GM18507 (cell line): ENCODE results near the gene AREL1.

ENCODE experiments used
- DNase-seq: peaks from one replicate; pipeline ENCODE4 v3.0.0; 2011; ENCODE audit warnings: low read depth; ENCODE audit not compliant: insufficient read length; ENCODE audit errors: extremely low spot score
- FAIRE-seq: peaks from 2 replicates; lab custom pipeline; 2011; peaks lifted over from hg19 to GRCh38; lab: Jason Lieb, UNC

Gene AREL1

GRCh38 chr14:74702293-74702692 lies 10.6 kb downstream of the AREL1 start:
- FAIRE-seq: no peak

GRCh38 chr14:74698465-74698864 lies 14.4 kb downstream of the AREL1 start:
- DNase-seq (no peak), FAIRE-seq (no peak)

More at GRCh38 chr14:74702293-74702692, 10.6 kb downstream of the AREL1 start:
- no peak for DNase-seq

GRCh38 chr14:74697976-74698375 lies 14.9 kb downstream of the AREL1 start:
- FAIRE-seq (no peak), DNase-seq (no peak)

DNA sequence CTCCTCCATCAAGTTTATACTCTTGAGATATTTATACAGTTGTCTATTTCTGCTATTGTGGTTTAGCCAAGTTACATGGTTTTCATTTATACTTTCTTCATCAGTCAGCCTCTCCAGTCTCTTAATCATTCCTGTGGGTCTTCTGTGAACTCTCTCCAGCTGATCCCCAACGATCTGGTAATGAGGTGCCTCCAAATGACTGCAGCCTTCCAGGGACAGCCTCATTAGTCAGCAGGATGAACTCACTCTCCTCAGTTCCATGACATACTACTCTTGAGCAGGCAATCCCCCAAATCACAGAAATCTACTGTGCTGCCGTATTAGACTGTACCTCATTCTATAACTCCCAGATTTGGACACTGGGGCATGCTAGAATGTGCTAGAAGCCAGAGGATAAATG lies 15.3 kb downstream of the AREL1 start:
- FAIRE-seq (no peak), DNase-seq (no peak)

DNA sequence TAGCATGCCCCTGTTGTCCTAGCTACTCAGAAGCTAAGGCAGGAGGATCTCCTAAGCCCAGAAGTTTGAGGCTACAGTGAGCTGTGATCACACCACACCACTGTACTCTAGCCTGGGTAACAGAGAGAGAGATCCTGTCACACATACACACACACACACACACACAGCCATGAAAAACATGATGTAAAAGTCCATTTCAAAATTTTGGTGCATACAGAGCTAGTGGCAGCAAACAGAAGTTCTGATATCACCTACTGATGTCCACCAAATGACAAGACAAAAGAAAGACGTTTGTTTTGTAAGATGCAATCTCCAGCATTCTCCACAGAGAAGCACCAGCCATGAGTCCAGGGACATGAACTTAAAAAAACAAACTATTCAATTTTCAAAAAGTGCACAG lies 15.9 kb downstream of the AREL1 start:
- no peak for FAIRE-seq
- no peak for DNase-seq

- FAIRE-seq (no peak), DNase-seq (no peak)
Measured at GRCh38 chr14:74695406-74695805, 17.5 kb downstream of the AREL1 start.

- DNase-seq: no peak
- FAIRE-seq: no peak
Measured at GRCh38 chr14:74693191-74693590, 19.7 kb downstream of the AREL1 start.

- DNase-seq (no peak), FAIRE-seq (no peak)
Measured at GRCh38 chr14:74691456-74691855, 21.4 kb downstream of the AREL1 start.

GRCh38 chr14:74685921-74686678 lies 26.8 kb downstream of the AREL1 start:
- no peak for FAIRE-seq
- DNase-seq: no peak

GRCh38 chr14:74685056-74685455 lies 27.8 kb downstream of the AREL1 start:
- no peak for DNase-seq
- no peak for FAIRE-seq

GRCh38 chr14:74684434-74684833 lies 28.4 kb downstream of the AREL1 start:
- peak; percentile 5 for FAIRE-seq
- peak; percentile 14 for DNase-seq

DNA sequence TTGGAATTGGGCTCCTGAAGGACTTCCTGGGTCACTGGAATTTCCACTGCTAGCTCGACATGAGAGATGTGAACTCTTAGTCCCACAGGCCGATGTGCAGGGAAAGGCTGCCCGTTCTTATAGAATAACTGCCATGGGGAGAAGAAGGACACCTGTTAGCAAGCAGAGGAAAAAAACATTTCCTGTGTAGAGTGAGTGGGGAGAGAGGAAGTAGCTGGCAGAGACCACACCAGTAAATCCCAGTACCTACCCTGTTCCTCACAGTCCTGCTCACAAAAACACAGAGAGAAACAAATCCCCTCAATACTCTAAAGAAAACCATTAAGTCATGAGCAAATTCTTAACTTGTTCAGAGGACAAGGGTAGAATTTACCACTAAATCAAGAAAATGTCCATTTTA lies 29.5 kb downstream of the AREL1 start:
- FAIRE-seq (no peak), DNase-seq (no peak)

DNA sequence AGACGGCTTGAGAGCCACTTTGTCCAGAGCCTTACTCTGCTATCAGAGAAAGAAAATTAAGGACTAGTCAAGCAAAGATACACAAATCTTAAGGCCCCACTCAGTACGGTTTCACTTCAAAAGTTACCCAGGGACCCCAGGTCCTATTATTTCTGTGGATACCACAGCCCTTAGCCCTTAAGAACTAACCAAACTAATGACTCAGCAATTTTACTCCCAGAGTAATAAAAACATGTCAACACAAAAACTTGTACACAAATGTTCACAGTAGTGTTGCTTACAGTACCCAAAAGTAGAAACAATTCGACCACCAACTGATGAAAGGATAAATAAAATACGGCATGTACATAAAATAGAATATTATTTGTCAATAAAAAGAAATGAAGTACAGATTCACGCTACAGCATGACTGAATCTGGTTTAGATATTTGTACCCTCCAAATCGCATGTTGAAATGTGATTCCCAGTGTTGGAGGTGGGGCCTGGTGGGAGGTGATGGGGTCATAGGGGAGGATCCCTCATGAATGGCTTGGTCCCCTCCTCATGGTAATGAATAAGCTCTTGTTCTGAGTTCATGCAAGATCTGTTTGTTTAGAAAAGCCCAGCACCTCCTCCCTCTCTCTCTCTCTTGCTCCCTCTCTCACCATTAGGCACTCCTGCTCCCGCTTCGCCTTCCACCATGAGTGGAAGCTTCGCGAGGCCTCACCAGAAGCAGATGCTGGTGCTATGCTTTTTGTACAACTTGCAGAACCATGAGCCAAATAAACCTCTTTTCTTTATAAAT lies 30.5 kb downstream of the AREL1 start:
- FAIRE-seq: no peak
- no peak for DNase-seq

- no peak for FAIRE-seq
- DNase-seq: no peak
Measured at GRCh38 chr14:74675219-74675618, 37.7 kb downstream of the AREL1 start.

GRCh38 chr14:74673768-74674167 lies 39.1 kb downstream of the AREL1 start:
- FAIRE-seq: no peak

DNA sequence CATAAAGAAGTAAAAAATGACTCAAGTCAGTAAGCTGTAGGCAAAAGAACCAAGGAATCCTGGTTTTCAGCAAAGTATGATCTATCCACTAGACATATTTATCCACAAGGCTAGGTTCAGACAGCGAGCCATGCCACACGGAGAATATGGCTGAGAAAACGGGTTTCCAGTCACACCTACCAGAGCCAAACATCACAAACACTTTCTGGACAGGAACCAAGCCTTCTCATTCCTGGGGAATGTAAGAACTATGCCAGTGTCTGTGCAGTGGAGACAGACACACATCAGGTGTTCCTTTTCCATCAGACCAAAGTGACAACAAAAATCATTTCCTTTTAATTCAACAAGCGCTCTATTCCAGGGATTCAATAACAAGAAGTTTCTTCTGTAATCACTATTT lies 41.1 kb downstream of the AREL1 start:
- DNase-seq (no peak), FAIRE-seq (no peak)

More at GRCh38 chr14:74673768-74674167, 39.1 kb downstream of the AREL1 start:
- DNase-seq: no peak

DNA sequence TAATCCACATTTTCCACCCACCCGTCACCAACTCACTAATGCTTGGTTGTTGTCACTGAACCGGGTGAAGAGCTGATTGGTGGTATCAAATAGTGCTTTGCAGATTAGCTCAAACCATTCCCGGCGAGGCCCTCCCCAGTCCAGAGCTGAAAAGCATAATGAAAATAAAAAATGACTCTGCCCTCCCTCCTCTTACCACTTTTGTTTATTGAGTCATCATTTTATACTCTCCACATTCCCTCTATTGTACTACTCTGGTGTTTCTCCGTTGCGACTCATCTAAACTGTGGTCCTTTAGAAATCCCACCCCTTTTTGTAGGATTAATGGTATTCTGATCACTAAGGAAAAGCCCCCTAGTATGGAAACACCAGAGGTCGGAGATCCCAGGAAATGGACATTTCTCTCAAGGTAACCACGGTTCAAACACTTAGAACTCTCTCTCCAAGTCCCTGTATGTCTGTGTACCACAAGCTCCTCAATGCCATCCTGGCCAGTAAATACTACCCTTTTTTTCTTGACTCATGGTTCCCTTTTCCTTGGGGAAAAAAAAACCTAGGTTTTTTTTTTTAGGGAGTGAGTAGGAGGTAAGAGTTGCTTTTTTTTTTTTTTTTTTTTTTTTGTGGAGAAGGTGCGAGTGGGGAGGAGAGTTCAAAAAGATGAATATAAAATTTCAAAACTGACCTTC lies 42.0 kb downstream of the AREL1 start:
- FAIRE-seq: no peak

GRCh38 chr14:74669846-74670245 lies 43.0 kb downstream of the AREL1 start:
- DNase-seq: no peak
- no peak for FAIRE-seq

More for the DNA sequence above, 42.0 kb downstream of the AREL1 start:
- no peak for DNase-seq

DNA sequence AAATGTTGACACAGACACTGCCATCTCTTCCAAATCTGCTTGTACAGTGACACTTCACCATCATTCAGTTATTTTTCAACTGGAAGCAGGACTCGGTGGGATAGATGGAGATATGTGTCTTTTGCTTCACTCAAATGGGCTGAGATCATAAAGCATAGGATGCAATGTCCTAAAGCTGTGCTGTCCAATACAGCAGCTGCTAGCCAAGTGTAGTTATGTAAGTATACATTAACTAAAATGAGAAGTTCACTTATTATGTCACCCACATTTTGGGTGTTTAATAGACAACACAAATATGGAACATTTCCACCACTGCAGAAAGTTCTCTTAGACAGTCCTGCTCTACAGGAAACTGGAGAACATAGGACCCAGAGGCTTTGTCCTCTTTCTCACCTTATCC lies 43.6 kb downstream of the AREL1 start:
- DNase-seq (no peak), FAIRE-seq (no peak)

DNA sequence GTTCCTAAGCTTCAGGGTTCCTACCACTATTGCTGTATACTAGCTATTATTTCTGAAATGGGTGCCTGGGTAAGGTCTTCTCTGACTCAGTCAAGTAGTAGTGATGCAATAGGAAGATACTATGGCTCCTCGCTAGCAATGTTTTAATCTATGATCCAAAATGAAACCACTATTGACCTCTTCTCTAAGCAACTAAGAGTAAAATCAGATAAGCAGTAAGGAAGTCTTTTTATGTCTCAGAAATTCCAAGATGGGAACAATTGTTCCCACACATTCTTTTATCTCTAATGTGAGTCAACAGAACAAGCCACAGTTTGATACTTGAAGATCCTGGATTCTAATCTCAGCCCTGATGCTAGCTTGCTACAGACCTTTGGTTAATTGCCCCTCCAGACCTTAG lies 45.1 kb downstream of the AREL1 start:
- FAIRE-seq: no peak
- no peak for DNase-seq
